SK-MEL-5 (cell line): ENCODE results near the gene LAMC1. TPM values are rescaled to one million over a fixed set of nuclear protein-coding genes. Genes with fewer than 3 reads are reported as not detected.

Experiments used
- DNase-seq: peaks from one replicate; pipeline ENCODE4 v3.0.0-alpha.2; 2016; ENCODE audit warnings: low read depth, low spot score
- in situ Hi-C: cut with HindIII; loops from 2 replicates; pipeline ENCODE4 v1.10.0; 2016; ENCODE audit warnings: low sequenced_read_pairs, high pct_unique_total_duplicates, low pct_unique_long_range_greater_than_20kb
- small RNA-seq, 2 experiments: library from RNA; depleted of rRNA; stranded (forward); fragments of <200 nt; gene quantifications; one replicate each; pipeline ENCODE3, GENCODE V24; 2014
- total RNA-seq: library from RNA; depleted of rRNA; stranded (reverse); fragments of >200 nt; shearing (Covaris generic); gene quantifications from 2 replicates; pipeline ENCODE4 v1.2.3, GENCODE V29; 2014; rRNA removed

LAMC1 gene
- total RNA-seq, 1 experiment from 2014 or later, result 114 TPM

DNA sequence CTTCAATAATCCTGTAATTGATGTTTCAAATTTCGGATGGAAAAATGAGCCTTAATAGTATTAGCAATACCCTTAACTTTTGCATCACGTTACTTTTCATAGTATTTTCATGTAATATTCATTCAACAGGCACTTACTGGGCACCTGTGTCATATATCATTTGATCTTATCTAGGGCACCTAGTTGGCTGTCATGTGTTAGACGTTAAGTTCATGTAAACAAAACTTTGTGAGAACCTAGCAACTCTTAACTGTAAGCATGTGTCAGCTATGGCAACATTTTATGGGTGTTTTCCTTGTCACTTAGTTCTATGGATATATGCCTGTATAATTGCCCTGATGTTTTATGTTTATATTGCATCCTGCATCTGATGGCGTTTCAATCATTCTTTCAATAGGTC lies 163.6 kb downstream of the LAMC1 start:
- no peak for DNase-seq
- in situ Hi-C loops, result no loop called here

- in situ Hi-C loops, result no loop called here
- no peak for DNase-seq
Measured at GRCh38 chr1:183188240-183188639, 165.0 kb downstream of the LAMC1 start.

DNA sequence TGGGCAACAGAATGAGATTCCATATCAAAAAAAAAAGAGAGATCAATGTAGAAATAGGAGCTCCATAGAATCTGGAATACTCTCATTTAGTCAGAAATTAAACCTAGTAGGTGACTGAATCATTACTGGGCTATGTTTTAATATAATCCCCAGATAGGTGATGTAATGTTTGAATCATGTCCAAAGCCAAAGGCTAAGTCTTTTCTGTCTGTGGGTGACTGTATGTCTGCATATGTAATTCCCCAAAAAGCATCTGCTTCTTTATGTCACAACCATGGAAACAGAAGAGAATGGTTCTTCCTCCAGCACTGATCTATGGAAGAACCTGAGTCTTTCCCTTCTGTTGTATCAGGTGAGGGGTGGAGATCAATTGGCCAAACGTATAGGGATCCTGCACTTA lies 168.6 kb downstream of the LAMC1 start:
- in situ Hi-C loops, result no loop called here
- DNase-seq, result no peak

- DNase-seq, result no peak
- in situ Hi-C loops, result no loop called here
Measured at GRCh38 chr1:183193963-183194525, 170.8 kb downstream of the LAMC1 start.

DNA sequence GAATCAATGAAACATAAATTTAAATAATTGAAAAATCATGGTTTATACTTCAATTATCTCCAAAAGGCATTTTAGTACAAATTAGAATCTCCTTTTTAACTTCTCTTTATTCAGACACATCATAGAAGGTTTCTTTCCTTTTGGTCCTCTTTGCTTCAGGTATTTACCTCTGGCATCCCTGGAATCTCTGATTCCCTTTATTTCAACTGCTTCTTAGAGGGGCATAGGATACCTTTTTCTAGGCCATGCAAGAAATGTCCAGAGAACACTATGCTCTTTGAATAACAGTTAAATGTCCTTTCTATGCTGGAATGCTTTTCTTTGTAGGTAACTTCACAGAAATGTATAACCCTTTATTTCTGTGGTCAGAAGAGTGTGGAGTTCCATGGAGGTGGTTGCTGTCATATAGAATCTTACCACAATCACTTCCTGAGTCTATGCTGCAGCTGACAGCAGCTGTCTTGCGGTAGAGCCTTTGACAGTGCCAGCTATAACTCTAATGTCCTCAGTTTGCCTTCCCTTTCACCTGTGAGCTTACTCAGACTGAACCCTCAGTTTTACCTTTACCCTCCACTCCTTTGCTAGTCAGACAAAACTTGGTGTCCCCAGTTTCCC lies 171.4 kb downstream of the LAMC1 start:
- in situ Hi-C loops, result no loop called here
- DNase-seq, result no peak

DNA sequence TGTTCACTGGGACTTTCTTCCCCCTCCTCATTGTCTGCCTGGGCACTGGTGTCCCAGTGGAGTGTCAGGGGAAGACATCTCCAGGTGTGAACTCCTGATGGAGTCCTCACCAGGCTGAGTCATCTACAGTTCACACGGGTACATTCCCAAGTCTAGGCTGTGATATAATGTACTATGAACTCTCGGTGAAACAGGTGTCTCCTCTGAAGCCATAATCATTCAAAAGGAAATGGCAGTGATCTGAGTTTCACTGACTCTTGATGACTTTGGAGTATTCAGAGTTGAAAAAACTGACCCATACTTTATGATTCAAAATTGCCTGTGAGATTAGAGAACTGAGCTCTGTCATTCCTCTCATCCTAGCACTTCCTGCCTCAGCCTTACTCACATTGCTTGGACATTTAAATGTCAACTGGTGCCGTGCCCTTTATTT lies 171.9 kb downstream of the LAMC1 start:
- DNase-seq, result no peak
- in situ Hi-C loops, result no loop called here

Small RNAs within 50 kb of the gene (small RNA-seq; reads per million reads assigned to genes)
- 0 reads per million in 2 experiments for gene RNU6-41P

Other genes starting within 250 kb of the LAMC1 start
- 6.7 and 7.0 TPM in 2 replicates for gene NPL, start 233.6 kb upstream of the LAMC1 start, total RNA-seq
- 132 and 145 TPM in 2 replicates for gene DHX9, start 184.1 kb upstream of the LAMC1 start, total RNA-seq
- not detected in 2 replicates for gene SHCBP1L, start 70.3 kb upstream of the LAMC1 start, total RNA-seq
- 0.03 and 0.11 TPM in 2 replicates for gene LAMC2, start 162.8 kb downstream of the LAMC1 start, total RNA-seq